Duodenal mucosa (tissue), 2 donors: ENCODE results near the gene NPAS3.

Experiments used
- H3K27ac ChIP-seq: one replicate; pipeline ENCODE4 v1.7.0; 2013; ENCODE audit warnings: low read depth, low read length
- H3K27me3 ChIP-seq, 2 donors: one replicate each; pipeline ENCODE4 v1.7.0; 2013; ENCODE audit warnings: low read length in 2 of 2, control low read depth in 1 of 2; ENCODE audit not compliant: insufficient read depth in 2 of 2, control insufficient read depth in 1 of 2
- H3K36me3 ChIP-seq, 2 donors: one replicate each; pipeline ENCODE4 v1.7.0; 2013; ENCODE audit warnings: low read length in 2 of 2, control low read depth in 1 of 2; ENCODE audit not compliant: insufficient read depth in 2 of 2, control insufficient read depth in 1 of 2
- H3K4me1 ChIP-seq, 2 donors: one replicate each; pipeline ENCODE4 v1.7.0; 2013; ENCODE audit warnings: low read length in 2 of 2, control low read depth in 1 of 2; ENCODE audit not compliant: insufficient read depth in 2 of 2, control insufficient read depth in 1 of 2
- H3K4me3 ChIP-seq, 2 donors: one replicate each; pipeline ENCODE4 v1.7.0; 2013; ENCODE audit warnings: low read length in 2 of 2, low read depth in 1 of 2
- H3K9ac ChIP-seq, 2 donors: one replicate each; pipeline ENCODE4 v1.7.0; 2013; ENCODE audit warnings: low read length in 2 of 2, low read depth in 1 of 2
- H3K9me3 ChIP-seq, 2 donors: one replicate each; pipeline ENCODE4 v1.7.0; 2013; ENCODE audit warnings: low read length in 2 of 2, control low read depth in 1 of 2; ENCODE audit not compliant: control insufficient read depth in 1 of 2

Gene NPAS3

DNA sequence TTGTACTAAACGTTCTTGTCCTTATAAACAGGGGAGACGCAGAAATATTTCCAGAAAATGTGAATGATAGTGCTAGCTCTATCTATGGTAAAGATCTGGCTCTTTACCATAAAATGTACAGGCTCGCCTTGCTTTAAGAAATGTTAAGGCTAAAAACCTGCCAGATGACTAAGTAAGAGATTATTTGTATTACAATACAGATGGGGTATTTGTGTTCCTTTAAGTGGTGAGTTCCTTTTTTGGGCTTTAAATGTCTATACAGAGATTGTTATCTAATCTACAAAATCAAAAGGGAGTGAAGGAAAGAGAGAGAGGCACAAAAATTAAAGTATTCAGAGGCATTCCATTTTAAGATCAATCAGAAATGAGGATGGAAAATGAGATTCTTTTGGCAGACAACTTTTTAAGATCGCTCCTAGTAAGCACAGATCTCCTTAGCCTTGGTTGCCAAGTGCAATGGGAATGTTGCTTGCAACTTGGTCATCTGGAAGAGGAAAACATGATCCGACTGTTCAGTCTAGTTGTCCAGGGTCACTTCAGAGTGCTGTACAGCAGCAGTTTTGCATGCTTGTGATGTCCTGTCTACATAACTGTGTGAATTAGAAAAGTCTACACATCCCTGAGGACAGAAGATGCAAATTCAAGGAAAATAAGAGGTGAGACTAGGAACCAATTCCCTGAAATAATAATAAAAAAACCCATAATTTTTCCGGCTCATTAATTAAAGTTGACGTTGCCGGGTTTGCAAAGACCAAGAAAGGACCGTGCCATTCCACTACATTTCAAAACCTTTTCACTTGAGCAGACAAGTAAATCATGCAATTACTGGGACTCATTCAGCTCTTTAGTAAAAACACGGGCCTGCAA, 631.4 kb downstream of the NPAS3 start:
- no peaks in the 10 kb centered on the region for H3K27me3 ChIP-seq
- H3K9me3 ChIP-seq, result no peaks in the 10 kb centered on the region
- no peaks in the 10 kb centered on the region for H3K36me3 ChIP-seq
- H3K4me1 ChIP-seq, result peaks cover 0 to 5% of the 10 kb centered on the region in 2 donors
- no peak overlapping the region for H3K9ac ChIP-seq
- no peak overlapping the region for H3K27ac ChIP-seq
- no peak overlapping the region for H3K4me3 ChIP-seq

DNA sequence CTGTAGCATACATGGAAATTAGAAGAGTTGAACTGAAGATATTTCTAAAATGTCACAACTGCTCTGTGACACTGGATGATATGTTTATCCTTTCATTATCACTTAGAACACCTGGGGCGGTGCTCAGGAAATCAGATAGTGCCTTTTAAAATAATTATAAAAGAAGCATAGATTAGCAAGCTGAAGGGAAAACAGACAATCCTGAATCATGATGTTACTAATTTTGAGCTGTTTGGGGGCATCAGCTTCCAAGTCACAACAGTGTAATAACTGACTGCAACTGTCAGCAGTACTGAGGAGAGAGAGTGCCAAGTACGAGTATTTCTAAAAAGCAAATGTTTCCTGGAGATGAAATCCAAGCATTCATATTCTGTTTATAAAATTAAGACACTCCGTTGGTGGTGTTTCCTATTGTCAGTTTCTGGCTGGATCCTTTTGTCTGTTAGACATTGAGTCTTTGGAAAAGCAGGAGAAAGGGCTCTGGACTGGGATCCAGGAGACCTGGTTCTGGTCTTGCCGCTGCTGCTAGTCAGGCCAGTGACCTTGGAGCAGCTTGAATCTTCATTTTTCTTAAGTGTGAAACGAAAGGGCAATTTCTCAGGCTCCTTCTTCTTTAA, 632.1 kb downstream of the NPAS3 start:
- Histone ChIP-seq H3K27me3 (no peaks in the 10 kb centered on the region), H3K36me3 (no peaks in the 10 kb centered on the region), H3K4me3 (no peak overlapping the region), H3K9me3 (no peaks in the 10 kb centered on the region), H3K27ac (no peak overlapping the region), H3K4me1 (peaks cover 0 to 5% of the 10 kb centered on the region in 2 donors), H3K9ac (no peak overlapping the region)

DNA sequence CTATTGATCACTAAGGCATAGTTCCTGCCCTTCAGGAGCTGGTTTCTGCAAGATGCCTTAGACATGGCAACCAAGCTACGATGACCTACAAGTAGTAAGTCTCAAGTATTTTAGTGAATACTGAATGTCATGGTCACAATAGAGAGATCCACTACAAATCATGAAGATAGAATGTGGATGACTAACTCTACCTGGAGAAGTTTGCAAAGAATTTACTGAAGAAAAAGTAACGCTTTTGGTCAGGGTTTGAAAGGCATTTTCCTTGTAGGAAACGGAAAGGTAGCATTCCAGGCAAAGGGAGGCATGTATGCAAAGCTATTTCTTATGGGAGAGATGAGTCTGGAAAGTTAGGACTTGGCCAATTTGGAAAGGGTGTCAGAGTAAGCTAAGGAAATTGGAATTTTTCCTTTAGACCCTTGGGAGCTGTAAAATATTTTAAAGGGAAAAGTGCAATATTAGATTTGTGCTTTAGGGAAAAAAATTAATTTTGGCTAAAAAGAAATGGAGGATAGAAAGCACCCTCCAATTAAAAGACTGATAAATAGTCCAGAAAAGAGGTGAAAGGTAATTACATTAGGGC, 634.7 kb downstream of the NPAS3 start:
- Histone ChIP-seq H3K4me3 (no peak overlapping the region), H3K36me3 (no peaks in the 10 kb centered on the region), H3K9me3 (no peaks in the 10 kb centered on the region), H3K4me1 (peaks cover 0 to under 1% of the 10 kb centered on the region in 2 donors), H3K9ac (no peak overlapping the region), H3K27ac (no peak overlapping the region), H3K27me3 (no peaks in the 10 kb centered on the region)

DNA sequence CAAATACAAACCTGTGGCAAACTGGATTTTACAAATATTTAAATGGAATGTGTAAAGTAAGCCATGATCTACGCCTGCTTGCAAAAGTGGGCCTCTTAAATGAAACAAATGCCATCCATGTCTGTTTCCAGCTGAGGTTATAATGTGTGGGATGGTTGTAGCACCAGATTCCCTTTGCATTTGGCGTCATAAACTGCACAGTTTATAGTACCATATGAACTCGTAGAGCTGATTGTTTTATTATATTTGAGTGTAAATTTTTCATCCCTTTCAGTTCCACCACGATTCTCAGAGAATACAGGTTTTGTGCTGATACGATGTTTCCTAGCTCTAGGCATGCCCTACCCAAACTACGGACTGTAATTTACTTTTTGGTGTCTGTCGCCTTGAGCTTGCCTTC, 637.3 kb downstream of the NPAS3 start:
- H3K4me1 ChIP-seq, result peaks cover 0 to 10% of the 10 kb centered on the region in 2 donors
- H3K27ac ChIP-seq, result no peak overlapping the region
- H3K36me3 ChIP-seq, result no peaks in the 10 kb centered on the region
- no peak overlapping the region for H3K4me3 ChIP-seq
- no peaks in the 10 kb centered on the region for H3K9me3 ChIP-seq
- no peaks in the 10 kb centered on the region for H3K27me3 ChIP-seq
- no peak overlapping the region for H3K9ac ChIP-seq

DNA sequence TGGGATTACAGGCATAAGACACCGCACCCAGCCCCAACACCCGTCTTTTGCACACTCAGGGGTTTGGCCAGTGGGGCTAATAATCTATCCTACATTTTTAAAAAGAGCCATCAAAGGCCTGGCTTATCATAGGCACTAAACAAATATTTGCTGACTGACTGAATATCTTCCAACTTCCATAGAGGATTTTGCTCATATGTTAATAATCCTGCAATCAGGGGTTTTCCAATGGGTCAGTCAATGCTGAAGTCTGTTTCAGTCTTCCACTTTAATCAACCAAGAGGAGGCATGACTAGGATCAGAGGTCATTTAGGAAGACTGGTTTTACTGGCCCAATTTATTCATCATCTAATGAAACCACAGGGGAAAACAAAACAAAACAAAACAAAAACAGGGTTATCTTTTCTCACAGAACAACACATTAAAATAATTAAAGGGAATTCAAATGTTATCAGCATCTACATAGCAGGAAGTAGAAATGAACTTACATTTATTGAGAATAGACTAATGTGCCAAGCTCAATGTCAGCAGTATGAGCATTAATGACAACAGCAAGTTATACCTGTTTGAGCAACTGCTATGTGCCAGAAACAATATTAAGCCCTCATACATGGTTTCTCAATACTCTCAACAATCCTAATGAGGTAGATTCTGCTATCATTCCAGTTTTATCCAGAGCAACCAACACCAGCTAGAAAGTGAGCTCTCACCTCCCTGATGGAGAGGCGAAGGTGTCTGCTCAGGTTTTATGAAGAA, 640.0 kb downstream of the NPAS3 start:
- no peaks in the 10 kb centered on the region for H3K36me3 ChIP-seq
- no peaks in the 10 kb centered on the region for H3K27me3 ChIP-seq
- H3K9me3 ChIP-seq, result no peaks in the 10 kb centered on the region
- H3K9ac ChIP-seq, result no peak overlapping the region
- H3K4me1 ChIP-seq, result peaks cover 0 to 10% of the 10 kb centered on the region in 2 donors
- H3K4me3 ChIP-seq, result no peak overlapping the region
- no peak overlapping the region for H3K27ac ChIP-seq

DNA sequence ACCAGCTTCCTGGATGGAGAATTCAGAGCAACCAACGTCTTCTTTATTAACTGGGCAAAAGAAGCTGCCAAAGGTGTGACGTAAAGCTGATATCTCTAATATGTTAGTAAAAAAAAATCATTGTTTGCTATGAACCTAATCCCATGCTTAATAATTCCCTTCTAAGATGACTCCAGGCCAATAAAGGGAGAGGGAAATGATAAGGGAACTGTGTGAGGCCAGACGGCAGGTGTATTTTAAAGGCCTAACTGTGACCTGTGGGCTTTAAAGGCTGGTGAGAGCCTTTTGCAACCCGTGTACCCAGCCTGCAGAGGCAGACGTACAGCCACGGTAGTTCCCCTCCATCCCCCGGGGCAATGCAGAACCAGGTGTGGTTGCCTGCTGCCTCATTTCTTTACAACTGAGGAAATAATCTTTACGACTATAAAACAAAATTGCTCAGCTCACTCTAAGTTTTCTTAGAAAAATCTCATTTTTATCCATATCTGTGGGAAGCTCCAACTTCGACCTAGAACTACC, 641.6 kb downstream of the NPAS3 start:
- H3K9me3 ChIP-seq, result no peaks in the 10 kb centered on the region
- peaks cover 0 to 10% of the 10 kb centered on the region in 2 donors for H3K4me1 ChIP-seq
- no peaks in the 10 kb centered on the region for H3K36me3 ChIP-seq
- H3K27ac ChIP-seq, result no peak overlapping the region
- H3K9ac ChIP-seq, result no peak overlapping the region
- H3K4me3 ChIP-seq, result no peak overlapping the region
- no peaks in the 10 kb centered on the region for H3K27me3 ChIP-seq

DNA sequence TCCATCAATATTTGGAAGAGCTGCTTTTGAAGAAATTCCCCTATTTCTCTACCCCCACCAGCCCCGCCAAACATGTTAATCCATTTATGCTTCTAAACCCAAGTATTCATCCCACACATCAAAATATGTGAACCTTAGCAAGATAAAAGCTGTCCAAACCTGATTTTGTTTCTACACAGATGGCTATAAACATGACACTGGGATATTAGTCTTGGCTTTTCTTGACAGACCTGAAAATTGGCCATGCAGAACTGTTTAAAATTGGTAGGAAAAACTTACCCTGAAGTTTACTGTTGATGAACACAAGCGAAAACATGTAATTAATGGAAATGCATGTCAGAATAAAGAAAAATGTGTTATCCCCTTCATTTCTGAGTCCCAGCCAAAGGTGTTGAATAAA, 642.2 kb downstream of the NPAS3 start:
- no peak overlapping the region for H3K27ac ChIP-seq
- no peaks in the 10 kb centered on the region for H3K36me3 ChIP-seq
- H3K4me3 ChIP-seq, result no peak overlapping the region
- H3K27me3 ChIP-seq, result no peaks in the 10 kb centered on the region
- H3K9ac ChIP-seq, result no peak overlapping the region
- H3K4me1 ChIP-seq, result peaks cover 0 to 10% of the 10 kb centered on the region in 2 donors
- no peaks in the 10 kb centered on the region for H3K9me3 ChIP-seq

DNA sequence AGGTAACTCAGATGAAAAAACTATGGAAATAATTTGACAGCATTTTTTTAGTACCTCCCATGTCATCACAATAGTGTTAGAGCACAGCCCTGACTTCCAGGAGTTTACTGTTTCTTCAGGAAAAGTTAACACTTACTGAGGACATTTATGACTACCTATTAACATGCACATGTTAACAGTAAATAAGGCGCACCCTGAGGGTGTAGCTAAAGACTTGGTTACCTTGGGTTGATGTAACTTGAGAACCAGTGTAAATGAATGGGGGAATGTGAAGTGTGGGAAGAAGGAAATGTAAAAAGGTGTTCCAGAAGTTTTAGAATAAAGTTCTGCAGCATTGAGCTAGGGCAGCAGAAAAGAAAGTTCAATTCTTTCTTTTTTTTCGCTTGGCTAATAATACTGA, 646.0 kb downstream of the NPAS3 start:
- Histone ChIP-seq H3K9me3 (no peaks in the 10 kb centered on the region), H3K27ac (no peak overlapping the region), H3K4me1 (peaks cover 0 to 8% of the 10 kb centered on the region in 2 donors), H3K27me3 (no peaks in the 10 kb centered on the region), H3K36me3 (no peaks in the 10 kb centered on the region), H3K9ac (no peak overlapping the region), H3K4me3 (no peak overlapping the region)

DNA sequence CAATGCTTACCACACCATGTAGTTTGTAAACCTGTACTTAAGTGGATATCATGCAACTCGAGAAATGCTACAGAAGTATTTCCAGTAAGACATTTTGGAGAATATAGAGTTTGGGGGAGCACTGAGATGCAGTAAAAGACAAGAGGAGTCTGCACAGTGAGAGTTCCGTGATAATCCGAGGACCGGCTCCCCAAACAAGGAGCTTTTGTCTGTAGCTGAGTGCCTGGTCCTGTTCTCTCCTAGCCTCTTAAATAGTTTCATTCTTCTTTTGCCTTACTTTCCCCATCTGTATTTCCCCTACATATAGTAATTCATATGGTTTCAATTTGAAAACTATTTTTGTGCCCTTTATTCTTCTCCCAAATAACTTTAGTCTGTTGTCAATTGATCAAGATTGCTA, 648.1 kb downstream of the NPAS3 start:
- Histone ChIP-seq H3K4me1 (peaks cover 0 to 5% of the 10 kb centered on the region in 2 donors), H3K27me3 (no peaks in the 10 kb centered on the region)

More for the DNA sequence above, 648.1 kb downstream of the NPAS3 start:
- H3K4me3 ChIP-seq, result no peak overlapping the region
- no peak overlapping the region for H3K9ac ChIP-seq
- H3K27ac ChIP-seq, result no peak overlapping the region
- no peaks in the 10 kb centered on the region for H3K9me3 ChIP-seq
- no peaks in the 10 kb centered on the region for H3K36me3 ChIP-seq
